Measurements from ENCODE around the gene GGT5.
A peak's percentile ranks its signal among the peaks of the same experiment; 100 is the strongest.
"Not testable (repeated sequence)": the region's sequence is repeated elsewhere in the genome, so short reads cannot be mapped to it uniquely, and the experiment has no call there.

Gene GGT5

DNA sequence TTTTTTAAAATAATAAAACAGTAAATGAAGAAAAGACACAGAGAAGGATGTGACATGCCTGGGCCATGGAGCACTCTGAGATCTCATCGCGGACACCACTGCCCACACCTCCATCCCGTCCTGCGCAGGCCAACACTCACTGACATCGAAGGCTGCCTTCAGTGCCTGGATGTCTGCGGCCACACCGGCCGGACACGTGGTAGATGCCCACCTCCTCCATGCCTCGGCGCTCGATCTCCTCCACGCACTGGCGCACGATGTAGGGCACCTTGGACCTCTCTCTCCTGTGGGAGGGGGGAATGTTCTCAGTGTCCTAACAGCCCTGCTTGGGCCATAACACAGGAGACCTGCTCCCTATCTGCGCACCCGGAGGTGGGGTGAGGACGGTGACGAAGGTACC is 18.6 kb upstream of the GGT5 start:
- not testable (repeated sequence) for H3K27ac ChIP-seq (replicated peaks); DNase-seq (ENCODE audit: low read depth in 1 of 2, low spot score in 1 of 2); H3K27me3 ChIP-seq (ENCODE audit: insufficient read depth, poor library complexity, severe bottlenecking); H3K4me3 ChIP-seq (replicated peaks; ENCODE audit: insufficient read depth, low read length)

DNA sequence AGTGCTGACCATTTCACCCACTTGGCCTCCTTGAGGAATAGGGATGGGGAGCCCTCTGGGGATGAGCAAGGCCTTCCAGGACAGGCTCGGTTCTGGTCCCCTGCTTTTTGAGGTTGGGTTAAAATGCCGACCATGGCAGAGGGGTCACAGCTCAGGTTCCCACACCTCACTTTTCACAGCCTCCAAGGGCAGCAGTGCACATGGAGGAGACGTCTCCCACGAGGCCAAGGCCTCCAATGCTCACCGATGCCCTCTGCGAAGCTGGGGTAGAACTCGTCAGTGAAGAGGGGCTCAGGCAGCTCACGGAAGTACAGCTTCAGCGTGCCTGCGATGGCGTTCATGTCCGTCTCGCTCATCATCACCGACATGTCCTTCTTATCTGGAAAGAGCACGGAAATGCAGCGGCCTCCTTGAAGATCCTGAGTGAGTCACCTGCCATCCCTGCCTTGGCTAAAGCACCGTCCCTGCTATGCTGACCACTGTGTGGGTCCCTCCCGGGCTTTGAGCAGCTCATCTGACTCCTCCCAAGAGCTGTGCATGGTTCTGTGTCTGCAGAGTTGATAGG is 17.4 kb upstream of the GGT5 start:
- not testable (repeated sequence) for H3K27me3 ChIP-seq (ENCODE audit: insufficient read depth, poor library complexity, severe bottlenecking); DNase-seq (ENCODE audit: low read depth in 1 of 2, low spot score in 1 of 2); H3K27ac ChIP-seq (replicated peaks); H3K4me3 ChIP-seq (replicated peaks; ENCODE audit: insufficient read depth, low read length)

DNA sequence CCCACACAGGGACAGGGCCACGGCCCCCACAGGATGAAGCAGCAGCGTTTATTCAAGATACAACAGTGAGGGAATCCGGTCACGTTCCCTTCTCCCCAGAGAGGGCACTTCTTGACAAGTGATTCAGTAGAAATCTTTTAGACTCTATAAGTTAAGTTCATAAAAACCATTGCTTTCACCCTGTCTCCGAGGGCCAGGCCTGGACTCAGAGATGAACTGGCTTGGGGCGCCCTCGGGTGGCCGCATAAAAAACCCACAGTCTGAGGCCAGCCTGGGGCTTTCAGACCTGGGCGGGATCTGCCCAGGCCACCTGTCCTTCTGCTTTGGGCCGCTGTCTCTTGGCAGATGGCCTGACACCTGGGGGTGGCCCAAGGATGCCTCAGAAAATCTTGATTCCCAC is 14.6 kb upstream of the GGT5 start:
- DNase-seq (ENCODE audit: low read depth in 1 of 2, low spot score in 1 of 2), result peak in 1 of 2 experiments; percentile 67
- not testable (repeated sequence) for H3K27ac ChIP-seq (replicated peaks)

DNA sequence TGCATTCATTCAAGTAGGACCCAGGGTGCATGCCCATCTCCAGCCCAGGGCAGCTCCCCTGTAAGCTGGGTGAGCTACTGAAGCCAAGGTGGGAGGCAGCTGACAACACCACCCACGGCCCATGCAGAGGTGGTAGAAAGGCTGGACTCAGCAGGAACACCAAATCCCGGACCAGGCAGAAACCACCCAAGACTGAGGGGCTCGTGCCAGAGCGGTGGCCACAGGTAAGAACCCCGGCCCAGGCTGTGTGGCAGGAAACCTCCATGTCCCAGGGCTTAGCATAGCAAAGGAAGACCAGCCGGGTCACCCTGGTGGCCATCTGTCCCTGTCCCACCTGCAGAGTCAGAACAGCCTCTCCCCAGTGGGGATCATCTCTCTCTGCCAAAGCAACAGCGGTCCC is 11.9 kb upstream of the GGT5 start:
- H3K27ac ChIP-seq (replicated peaks); H3K27me3 ChIP-seq (ENCODE audit: insufficient read depth, poor library complexity, severe bottlenecking); H3K4me3 ChIP-seq (replicated peaks; ENCODE audit: insufficient read depth, low read length); DNase-seq (ENCODE audit: low read depth in 1 of 2, low spot score in 1 of 2): not testable (repeated sequence)

More for the DNA sequence above, 14.6 kb upstream of the GGT5 start:
- H3K4me3 ChIP-seq (replicated peaks; ENCODE audit: insufficient read depth, low read length); H3K27me3 ChIP-seq (ENCODE audit: insufficient read depth, poor library complexity, severe bottlenecking): not testable (repeated sequence)

DNA sequence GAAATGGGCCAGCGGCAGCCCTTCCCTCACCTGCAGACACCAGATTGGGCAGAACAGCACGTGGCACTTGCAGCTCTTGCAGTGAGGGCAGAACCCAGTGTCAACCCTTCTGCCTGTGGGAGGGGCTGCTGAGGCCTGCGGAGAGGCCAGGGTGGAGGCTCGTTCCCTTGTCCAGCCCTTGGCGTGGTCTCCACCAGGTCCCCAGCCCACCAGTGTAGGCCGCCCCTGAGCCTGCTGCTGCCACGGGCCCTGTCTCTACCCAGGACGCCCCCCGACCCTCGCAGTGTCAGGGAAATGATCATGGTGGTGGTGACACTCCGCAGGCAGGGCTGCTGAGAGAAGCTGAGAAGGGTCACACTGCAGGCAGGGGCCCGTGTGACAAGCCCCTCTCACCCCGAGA is 11.3 kb upstream of the GGT5 start:
- not testable (repeated sequence) for H3K4me3 ChIP-seq (replicated peaks; ENCODE audit: insufficient read depth, low read length); H3K27me3 ChIP-seq (ENCODE audit: insufficient read depth, poor library complexity, severe bottlenecking); H3K27ac ChIP-seq (replicated peaks); DNase-seq (ENCODE audit: low read depth in 1 of 2, low spot score in 1 of 2)

DNA sequence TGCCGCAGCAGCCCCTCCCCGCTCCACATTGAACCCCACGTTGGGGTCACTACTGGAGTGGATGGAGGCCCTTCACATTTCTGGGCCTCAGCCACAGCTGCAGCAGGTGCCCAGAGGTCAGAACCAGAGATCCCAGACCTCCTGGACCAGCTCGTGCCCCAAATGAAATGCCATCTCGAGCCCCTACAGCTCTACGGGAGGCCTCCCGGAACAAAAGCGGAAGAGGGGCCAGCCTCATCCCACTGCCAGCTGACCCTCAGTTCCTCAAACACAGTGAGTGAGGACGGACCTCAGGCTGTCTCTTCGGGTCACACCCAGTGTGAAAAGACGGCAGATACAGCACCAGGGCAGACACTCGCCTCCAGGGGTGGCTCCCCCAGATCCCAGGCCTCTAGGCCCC is 8.2 kb upstream of the GGT5 start:
- H3K4me3 ChIP-seq (replicated peaks; ENCODE audit: insufficient read depth, low read length); DNase-seq (ENCODE audit: low read depth in 1 of 2, low spot score in 1 of 2); H3K27ac ChIP-seq (replicated peaks): not testable (repeated sequence)

DNA sequence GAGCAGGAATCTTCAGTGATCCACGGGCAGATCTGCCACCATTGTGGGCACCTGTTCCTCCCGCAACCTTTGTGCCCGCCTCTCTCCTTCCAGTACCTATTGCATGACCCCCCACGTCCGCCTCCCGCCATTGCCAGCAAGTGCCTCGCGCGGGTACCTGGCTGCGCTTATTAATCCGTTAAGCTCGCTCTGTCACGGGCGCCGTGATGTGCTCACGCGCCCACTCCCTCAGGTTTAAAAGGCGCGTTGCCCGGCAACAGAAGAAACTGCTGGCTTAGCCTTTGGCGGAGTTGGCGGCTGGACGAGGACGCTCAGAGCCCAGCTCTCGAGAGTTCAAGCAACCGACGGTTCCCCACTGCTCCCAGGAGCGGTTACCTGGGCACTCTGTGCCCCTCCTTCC is 6.4 kb upstream of the GGT5 start:
- not testable (repeated sequence) for H3K27me3 ChIP-seq (ENCODE audit: insufficient read depth, poor library complexity, severe bottlenecking); H3K4me3 ChIP-seq (replicated peaks; ENCODE audit: insufficient read depth, low read length); H3K27ac ChIP-seq (replicated peaks); DNase-seq (ENCODE audit: low read depth in 1 of 2, low spot score in 1 of 2)

More for the DNA sequence above, 8.2 kb upstream of the GGT5 start:
- not testable (repeated sequence) for H3K27me3 ChIP-seq (ENCODE audit: insufficient read depth, poor library complexity, severe bottlenecking)

DNA sequence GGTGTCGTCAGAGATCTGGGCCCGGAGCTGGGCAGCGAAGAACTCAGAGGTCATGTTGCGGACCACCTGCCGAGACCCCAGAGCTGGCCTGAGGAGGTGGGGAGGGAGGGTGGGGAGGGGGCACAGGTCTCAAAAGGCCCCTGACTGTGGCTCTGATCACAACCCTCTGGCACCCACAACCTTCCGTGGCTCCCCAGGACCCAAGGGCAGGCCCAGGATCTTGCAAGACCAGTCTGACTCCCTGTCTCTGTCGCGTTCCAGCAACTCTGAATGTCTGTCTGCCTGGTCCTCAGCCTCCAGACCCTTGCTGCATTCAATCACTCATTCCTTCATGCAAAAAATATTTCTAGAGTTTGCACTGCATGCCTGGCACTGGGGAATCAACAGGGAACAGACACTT is 4.5 kb upstream of the GGT5 start:
- not testable (repeated sequence) for H3K27ac ChIP-seq (replicated peaks); DNase-seq (ENCODE audit: low read depth in 1 of 2, low spot score in 1 of 2); H3K27me3 ChIP-seq (ENCODE audit: insufficient read depth, poor library complexity, severe bottlenecking); H3K4me3 ChIP-seq (replicated peaks; ENCODE audit: insufficient read depth, low read length)

DNA sequence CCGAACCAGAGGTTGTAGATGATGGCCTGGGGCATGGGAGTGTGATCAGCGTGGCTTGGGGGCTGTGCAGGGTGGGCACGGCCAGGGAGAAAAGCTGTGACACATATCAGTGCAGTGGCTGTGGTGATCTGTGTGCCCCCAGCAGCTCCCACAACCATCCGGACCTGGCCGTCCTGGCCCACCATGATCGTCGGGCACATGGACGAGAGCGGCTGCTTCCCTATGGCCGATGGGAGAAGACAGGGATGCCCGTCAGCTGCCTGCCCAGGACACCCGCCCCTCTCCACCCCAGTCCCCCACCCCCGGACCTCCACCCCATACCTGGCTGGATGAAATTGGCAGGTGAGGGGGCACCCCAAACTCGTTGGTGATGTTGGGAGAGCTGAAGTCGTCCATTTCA is 3.7 kb upstream of the GGT5 start:
- not testable (repeated sequence) for H3K27me3 ChIP-seq (ENCODE audit: insufficient read depth, poor library complexity, severe bottlenecking); H3K4me3 ChIP-seq (replicated peaks; ENCODE audit: insufficient read depth, low read length); H3K27ac ChIP-seq (replicated peaks); DNase-seq (ENCODE audit: low read depth in 1 of 2, low spot score in 1 of 2)

DNA sequence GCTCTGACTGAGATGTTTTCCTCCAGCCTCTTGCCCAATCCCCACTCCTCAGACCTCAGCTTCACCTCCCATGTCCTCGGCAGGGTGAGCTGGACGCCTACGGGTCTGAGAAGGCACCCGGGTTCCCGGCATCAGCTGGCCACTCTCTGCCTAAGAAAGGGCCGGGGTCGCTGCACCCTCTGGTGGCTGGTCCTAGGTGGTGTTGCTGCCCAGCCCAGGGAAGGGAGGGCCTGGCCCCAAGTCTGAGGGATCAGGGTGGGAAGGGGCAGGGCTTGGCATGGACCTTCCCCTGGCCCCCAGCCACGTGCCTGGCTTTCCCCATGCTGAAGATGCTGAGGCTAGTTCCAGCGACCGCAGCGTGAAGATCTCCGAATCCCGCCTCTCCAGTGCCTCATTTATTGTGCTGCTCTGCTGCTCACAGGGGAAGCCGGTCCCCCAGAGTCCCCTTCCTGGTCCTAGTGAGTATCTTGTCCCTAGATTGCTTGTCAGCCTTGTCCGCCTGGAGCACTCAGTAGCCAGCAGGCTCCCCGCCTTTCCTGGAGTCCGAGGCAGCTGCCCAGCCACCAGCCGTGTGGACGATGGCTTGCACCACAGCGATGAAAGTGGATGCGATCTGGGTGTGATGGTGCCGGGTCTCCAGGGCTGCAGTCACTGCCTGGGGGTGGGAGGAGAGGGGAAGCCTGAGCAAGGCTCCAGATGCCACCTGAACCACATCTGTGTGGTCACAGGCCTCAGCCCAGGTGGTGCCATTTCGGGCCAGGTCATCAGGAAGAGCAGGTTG is 2.9 kb upstream of the GGT5 start:
- Histone ChIP-seq H3K27ac (replicated peaks) (no peak overlapping the region), H3K4me3 (replicated peaks; ENCODE audit: insufficient read depth, low read length) (no peak overlapping the region), H3K27me3 (ENCODE audit: insufficient read depth, poor library complexity, severe bottlenecking) (no peaks in the 10 kb centered on the region)
- TF ChIP-seq POLR2AphosphoS5 (IDR thresholded peaks at IDR 0.05; ENCODE audit: low read depth), result no peak
- TF ChIP-seq, protein P1, sequence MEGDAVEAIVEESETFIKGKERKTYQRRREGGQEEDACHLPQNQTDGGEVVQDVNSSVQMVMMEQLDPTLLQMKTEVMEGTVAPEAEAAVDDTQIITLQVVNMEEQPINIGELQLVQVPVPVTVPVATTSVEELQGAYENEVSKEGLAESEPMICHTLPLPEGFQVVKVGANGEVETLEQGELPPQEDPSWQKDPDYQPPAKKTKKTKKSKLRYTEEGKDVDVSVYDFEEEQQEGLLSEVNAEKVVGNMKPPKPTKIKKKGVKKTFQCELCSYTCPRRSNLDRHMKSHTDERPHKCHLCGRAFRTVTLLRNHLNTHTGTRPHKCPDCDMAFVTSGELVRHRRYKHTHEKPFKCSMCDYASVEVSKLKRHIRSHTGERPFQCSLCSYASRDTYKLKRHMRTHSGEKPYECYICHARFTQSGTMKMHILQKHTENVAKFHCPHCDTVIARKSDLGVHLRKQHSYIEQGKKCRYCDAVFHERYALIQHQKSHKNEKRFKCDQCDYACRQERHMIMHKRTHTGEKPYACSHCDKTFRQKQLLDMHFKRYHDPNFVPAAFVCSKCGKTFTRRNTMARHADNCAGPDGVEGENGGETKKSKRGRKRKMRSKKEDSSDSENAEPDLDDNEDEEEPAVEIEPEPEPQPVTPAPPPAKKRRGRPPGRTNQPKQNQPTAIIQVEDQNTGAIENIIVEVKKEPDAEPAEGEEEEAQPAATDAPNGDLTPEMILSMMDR (IDR thresholded peaks at IDR 0.05; ENCODE audit: insufficient read depth, low read length), result peak; percentile 40
- DNase-seq (ENCODE audit: low read depth in 1 of 2, low spot score in 1 of 2), result peak in 1 of 2 experiments; percentile 65

All from HL-60 (cell line).